ENCODE results near the gene CTNNBL1. TPM values are rescaled to one million over a fixed set of nuclear protein-coding genes. Genes with fewer than 3 reads are reported as not detected.
"Not testable (repeated sequence)": the region's sequence is repeated elsewhere in the genome, so short reads cannot be mapped to it uniquely, and the experiment has no call there.

The CTNNBL1 gene
- total RNA-seq, 1 donor from 2014 or later = 45.8 TPM

DNA sequence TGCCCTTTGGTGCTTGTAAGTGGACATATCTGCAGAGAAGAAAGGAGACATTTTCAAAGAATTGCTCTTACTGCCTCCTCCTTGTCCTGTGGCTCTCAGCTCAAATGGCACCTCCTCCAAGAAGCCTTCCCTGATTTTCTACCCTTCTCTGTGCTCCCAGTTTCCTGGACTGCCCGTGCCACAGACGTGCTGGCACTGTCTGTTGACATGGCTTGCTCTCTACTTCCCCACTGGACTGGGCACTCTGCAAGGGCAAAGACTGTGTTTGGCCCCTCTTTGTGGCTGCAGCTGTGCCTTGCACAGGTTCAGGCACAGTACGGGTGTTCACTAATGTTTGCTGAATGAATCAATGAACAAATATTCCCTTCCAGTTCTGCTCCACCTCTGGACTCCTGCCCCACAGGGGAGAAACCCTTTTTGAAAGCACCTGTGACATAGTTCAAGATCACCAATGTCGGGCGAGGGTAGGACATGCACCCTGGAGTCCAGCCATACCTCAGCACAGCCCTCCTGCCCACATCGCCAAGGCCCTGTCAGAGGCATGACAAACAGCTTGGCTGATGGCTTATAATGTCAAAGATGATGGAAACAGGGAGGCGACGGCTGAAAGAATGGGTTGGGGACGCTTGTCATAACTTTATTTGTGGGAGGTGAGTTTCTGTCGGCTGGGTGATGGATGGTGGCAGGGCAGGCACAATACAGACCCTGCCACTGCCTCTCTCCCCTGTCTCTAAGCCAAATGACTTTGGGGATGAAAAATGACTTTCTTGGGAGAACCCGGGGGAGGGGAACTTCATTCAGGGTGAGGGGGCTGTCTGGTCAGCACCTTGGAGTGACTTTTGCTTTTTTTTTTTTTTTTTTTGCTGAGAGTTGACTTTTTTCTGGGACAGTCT, 15.6 kb upstream of the CTNNBL1 start:
- no peak for DNase-seq (ENCODE audit: low read depth, low spot score)

- DNase-seq (ENCODE audit: low read depth, low spot score) = not testable (repeated sequence)
Measured at GRCh38 chr20:37679751-37680150, 14.1 kb upstream of the CTNNBL1 start.

DNA sequence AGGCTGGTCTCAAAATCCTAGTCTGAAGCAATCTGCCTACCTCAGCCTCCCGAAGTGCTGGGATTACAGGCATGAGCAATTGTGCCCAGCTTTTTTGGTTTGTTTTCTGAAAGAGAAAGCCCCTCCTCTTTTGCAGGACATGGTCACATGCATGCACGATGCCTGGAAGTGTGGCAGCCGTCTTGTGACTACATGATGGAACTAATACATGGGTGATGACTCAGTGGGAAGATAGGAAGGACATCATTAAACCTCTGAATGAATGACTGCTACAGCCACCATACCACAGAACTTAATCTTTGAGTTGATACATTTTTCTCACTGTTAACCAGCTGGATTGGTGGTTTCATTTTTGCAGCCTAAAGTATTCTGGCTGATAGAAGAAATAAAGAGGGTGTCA, 13.4 kb upstream of the CTNNBL1 start:
- DNase-seq (ENCODE audit: low read depth, low spot score) = no peak

GRCh38 chr20:37681384-37682112, 12.3 kb upstream of the CTNNBL1 start:
- no peak for DNase-seq (ENCODE audit: low read depth, low spot score)

GRCh38 chr20:37683146-37683545, 10.7 kb upstream of the CTNNBL1 start:
- DNase-seq (ENCODE audit: low read depth, low spot score) = not testable (repeated sequence)

DNA sequence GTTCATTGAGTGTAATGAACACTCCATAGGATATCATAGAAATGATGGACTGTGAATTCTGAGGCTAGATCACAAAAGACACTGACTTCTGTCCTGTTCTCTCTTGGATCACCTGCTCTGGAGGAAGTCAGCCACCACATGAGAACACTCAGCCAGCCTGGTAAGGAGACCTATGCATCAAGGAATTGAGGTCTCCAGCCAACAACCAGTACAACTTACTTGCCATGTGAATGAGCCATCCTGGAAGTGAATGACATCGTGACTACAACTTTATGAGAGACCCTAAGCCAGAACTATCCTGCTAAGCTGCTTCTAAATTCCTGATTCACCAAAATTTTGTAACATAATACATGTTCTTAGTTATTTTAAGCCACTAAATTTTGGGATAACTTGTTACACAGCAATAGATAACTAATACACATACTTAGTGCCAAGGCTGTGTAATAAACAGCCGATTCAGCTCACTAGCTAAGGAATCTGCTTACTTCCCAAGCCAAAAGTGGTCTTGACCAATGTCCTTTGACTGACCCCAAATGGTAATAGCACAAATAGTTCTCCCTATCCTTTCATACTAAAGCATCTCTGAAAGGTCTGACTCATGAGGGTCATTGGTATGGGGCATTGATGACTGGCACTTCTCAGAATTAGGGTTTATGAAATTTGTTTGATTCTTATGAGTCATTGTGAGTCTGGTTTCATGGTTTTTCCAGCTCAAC, 6.9 kb upstream of the CTNNBL1 start:
- no peak for DNase-seq (ENCODE audit: low read depth, low spot score)

DNA sequence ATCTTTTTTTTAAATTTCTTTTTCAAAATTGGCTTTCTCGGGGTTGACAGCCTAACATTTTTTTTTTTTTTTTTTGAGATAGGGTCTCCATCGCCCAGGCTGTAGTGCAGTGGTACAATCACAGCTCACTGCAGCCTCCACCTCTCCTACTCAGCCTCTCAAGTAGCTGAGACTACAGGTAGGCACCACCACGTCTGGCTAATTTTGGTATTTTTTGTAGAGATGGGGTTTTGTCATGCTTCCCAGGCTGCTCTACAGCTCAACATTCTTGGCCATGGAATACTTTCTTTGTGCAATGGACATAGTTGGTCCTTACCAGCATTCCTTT, 6.4 kb upstream of the CTNNBL1 start:
- no peak for DNase-seq (ENCODE audit: low read depth, low spot score)

GRCh38 chr20:37688093-37688492, 5.7 kb upstream of the CTNNBL1 start:
- no peak for DNase-seq (ENCODE audit: low read depth, low spot score)

GRCh38 chr20:37690626-37691369, 3.0 kb upstream of the CTNNBL1 start:
- no peak for DNase-seq (ENCODE audit: low read depth, low spot score)

- DNase-seq (ENCODE audit: low read depth, low spot score) = no peak
Measured at GRCh38 chr20:37692459-37693166, 1.2 kb upstream of the CTNNBL1 start.

GRCh38 chr20:37693242-37693634, 592 bp upstream of the CTNNBL1 start:
- DNase-seq (ENCODE audit: low read depth, low spot score) = no peak

DNA sequence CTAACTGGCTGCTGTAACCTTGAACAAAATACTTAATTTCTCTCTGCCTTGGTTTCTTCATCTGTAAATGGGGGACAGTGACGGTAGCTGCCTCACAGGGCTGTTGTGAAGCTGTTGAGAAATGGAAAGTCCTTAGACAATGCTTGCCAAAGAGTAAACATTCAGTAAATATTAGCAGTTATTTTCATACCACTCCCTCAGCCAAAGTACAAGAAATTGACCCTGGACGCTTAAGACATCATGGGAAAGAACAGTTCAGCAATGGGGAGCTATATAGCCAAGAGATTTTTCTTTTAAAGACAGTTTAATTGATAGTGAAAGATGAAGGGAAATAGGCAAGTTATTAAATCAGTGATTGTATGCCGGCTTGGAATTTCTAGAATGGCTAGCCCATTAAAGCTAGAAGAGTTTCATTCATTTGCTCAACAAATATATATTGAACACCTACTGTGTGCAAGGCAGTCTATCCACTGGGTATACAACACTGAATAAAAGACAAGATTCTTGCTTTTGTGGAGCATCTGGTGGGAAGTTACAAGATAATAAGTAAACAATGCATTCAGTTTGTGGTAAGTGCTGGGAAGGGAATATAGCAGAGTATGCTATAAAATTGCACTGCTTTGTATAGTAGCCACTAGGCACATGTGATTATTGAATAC, 2.0 kb downstream of the CTNNBL1 start:
- DNase-seq (ENCODE audit: low read depth, low spot score) = no peak

GRCh38 chr20:37697314-37697713, 3.5 kb downstream of the CTNNBL1 start:
- no peak for DNase-seq (ENCODE audit: low read depth, low spot score)

- DNase-seq (ENCODE audit: low read depth, low spot score) = peak; percentile 40
Measured at GRCh38 chr20:37699202-37699601, 5.4 kb downstream of the CTNNBL1 start.

DNA sequence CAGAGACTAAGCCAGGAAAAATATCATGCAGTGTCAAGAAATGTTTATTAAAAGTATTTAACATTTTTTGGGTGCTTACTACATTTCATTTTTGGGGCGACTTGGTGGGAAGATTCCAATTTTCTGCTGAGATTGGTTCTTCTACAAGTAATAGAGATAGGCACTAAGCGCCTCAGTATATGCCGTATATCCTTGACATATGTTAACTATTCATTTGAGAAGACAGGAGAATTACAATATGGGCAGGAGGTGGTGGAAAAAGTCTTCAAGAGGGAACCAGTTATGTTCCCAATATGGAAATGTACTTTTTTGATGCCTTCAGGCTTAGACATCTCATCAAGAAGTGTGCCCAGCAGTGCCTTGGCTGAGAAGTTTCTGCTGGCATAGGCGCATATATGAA, 6.5 kb downstream of the CTNNBL1 start:
- no peak for DNase-seq (ENCODE audit: low read depth, low spot score)

DNA sequence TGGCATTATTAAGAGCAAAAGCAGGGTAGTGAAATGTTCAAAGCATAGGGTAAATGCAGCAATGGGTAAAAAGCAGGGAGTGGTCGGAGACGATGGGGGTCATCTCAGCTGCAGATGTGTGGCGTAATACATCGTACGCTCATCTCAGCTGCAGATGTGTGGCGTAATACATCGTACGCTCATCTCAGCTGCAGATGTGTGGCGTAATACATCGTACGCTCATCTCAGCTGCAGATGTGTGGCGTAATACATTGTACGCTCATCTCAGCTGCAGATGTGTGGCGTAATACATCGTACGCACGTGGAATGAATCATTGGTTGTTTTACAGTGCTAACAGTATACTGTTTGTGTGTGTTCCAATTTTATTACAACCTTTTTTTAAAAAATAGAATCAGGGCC, 7.8 kb downstream of the CTNNBL1 start:
- not testable (repeated sequence) for DNase-seq (ENCODE audit: low read depth, low spot score)

- DNase-seq (ENCODE audit: low read depth, low spot score) = no peak
Measured at GRCh38 chr20:37702403-37703034, 8.7 kb downstream of the CTNNBL1 start.

- no peak for DNase-seq (ENCODE audit: low read depth, low spot score)
Measured at GRCh38 chr20:37703035-37703845, 9.4 kb downstream of the CTNNBL1 start.

DNA sequence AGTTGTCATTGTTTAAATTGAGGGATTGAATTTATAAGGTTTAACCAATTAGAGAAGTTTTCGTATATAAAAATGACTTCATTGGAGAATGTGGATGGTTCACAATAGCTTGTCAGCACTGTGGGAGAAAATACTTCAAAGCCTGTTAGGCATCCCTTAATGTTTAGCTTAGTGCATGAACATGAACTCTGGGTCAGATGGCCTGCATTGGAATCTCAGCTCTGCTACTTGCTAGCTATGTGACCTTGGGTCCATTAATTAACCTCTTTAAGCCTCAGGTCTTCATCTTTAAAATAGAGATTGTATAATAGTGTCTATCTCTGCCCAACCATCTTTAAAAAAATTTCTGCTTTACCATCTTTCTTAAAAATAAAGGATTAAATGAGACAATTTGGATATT, 11.1 kb downstream of the CTNNBL1 start:
- DNase-seq (ENCODE audit: low read depth, low spot score) = no peak

Data from pulmonary artery endothelial cell (primary cell).